ENCODE data around the gene PDE4D. TPM values are rescaled to one million over a fixed set of nuclear protein-coding genes. Genes with fewer than 3 reads are reported as not detected.

The PDE4D gene
- total RNA-seq, 2 experiments from 2014 or later: 75.5 to 80.7 TPM

- Mint-ChIP-seq H3K36me3 (ENCODE audit: low read depth) (no peaks in the 10 kb centered on the region), H3K27ac (no peak overlapping the region), H3K27me3 (peaks cover 2% of the 10 kb centered on the region), H3K4me3 (no peak overlapping the region), H3K4me1 (ENCODE audit: low read depth) (no peaks in the 10 kb centered on the region), H3K9me3 (no peaks in the 10 kb centered on the region)
- ChIA-PET POLR2A (no interaction called here), CTCF (no interaction called here)
- TF ChIP-seq CTCF (IDR thresholded peaks at IDR 0.05): no peak
- intact Hi-C loops (cut with micrococcal nuclease): loop anchor here (5.0 kb wide), 1 partner anchor 278 kb away; no protein-coding TSS in a partner anchor
- ATAC-seq: no peak
- no peak for DNase-seq
These were observed 499.7 kb downstream of the PDE4D start for GRCh38 chr5:59393585-59394420.

- no peak for ATAC-seq
- no peak for TF ChIP-seq CTCF (IDR thresholded peaks at IDR 0.05)
- H3K4me1 Mint-ChIP-seq (ENCODE audit: low read depth): no peaks in the 10 kb centered on the region
- ChIA-PET CTCF (interaction anchor here (0.7 to 2.3 kb wide), 4 partner anchors 10 to 409 kb away, joined by 4 to 10 read pairs (median 4); no protein-coding TSS in a partner anchor), POLR2A (no interaction called here)
- no peaks in the 10 kb centered on the region for H3K36me3 Mint-ChIP-seq (ENCODE audit: low read depth)
- H3K4me3 Mint-ChIP-seq: no peak overlapping the region
- intact Hi-C loops (cut with micrococcal nuclease): loop anchor here (2.0 to 5.0 kb wide), 3 partner anchors 105 to 409 kb away; no protein-coding TSS in a partner anchor
- H3K27me3 Mint-ChIP-seq: peaks cover 4% of the 10 kb centered on the region
- H3K9me3 Mint-ChIP-seq: no peaks in the 10 kb centered on the region
- no peak for DNase-seq
- no peak overlapping the region for H3K27ac Mint-ChIP-seq
These were observed 501.9 kb downstream of the PDE4D start for GRCh38 chr5:59391576-59391975.

GRCh38 chr5:59390989-59391388 is 502.5 kb downstream of the PDE4D start:
- peaks cover 4% of the 10 kb centered on the region for H3K27me3 Mint-ChIP-seq
- H3K4me3 Mint-ChIP-seq: no peak overlapping the region
- ChIA-PET POLR2A (no interaction called here), CTCF (interaction anchor here (0.8 to 2.6 kb wide), 9 partner anchors 10 to 410 kb away, joined by 3 to 10 read pairs (median 4); no protein-coding TSS in a partner anchor)
- DNase-seq: no peak
- ATAC-seq: no peak
- H3K4me1 Mint-ChIP-seq (ENCODE audit: low read depth): no peaks in the 10 kb centered on the region
- intact Hi-C loops (cut with micrococcal nuclease): loop anchor here (2.0 to 5.0 kb wide), 3 partner anchors 106 to 410 kb away; no protein-coding TSS in a partner anchor
- no peak overlapping the region for H3K27ac Mint-ChIP-seq
- no peaks in the 10 kb centered on the region for H3K9me3 Mint-ChIP-seq
- no peaks in the 10 kb centered on the region for H3K36me3 Mint-ChIP-seq (ENCODE audit: low read depth)
- TF ChIP-seq CTCF (IDR thresholded peaks at IDR 0.05): no peak

GRCh38 chr5:59390074-59390659 is 503.4 kb downstream of the PDE4D start:
- Mint-ChIP-seq H3K36me3 (ENCODE audit: low read depth) (no peaks in the 10 kb centered on the region), H3K4me1 (ENCODE audit: low read depth) (no peaks in the 10 kb centered on the region), H3K27me3 (peaks cover 4% of the 10 kb centered on the region), H3K4me3 (no peak overlapping the region), H3K27ac (no peak overlapping the region), H3K9me3 (no peaks in the 10 kb centered on the region)
- ATAC-seq (no peak), DNase-seq (peak; percentile 19)
- TF ChIP-seq CTCF (IDR thresholded peaks at IDR 0.05): peak; percentile 93
- intact Hi-C loops (cut with micrococcal nuclease): loop anchor here (2.0 to 5.0 kb wide), 3 partner anchors 107 to 411 kb away; no protein-coding TSS in a partner anchor
- ChIA-PET CTCF (interaction anchor here (0.6 to 2.9 kb wide), 28 partner anchors 9 to 587 kb away, joined by 3 to 11 read pairs (median 4); no protein-coding TSS in a partner anchor), POLR2A (no interaction called here)
